IMR-90 (cell line): ENCODE measurements around the gene NOS1AP. TPM values are rescaled to one million over a fixed set of nuclear protein-coding genes. Genes with fewer than 3 reads are reported as not detected.

Experiments used
- ATAC-seq: fragments of 200-7000 bp; cut with Tn5 transposase; 2 replicates; pipeline ENCODE4 v1.9.1; 2020; ENCODE audit warnings: low read depth, mild to moderate bottlenecking, moderate library complexity
- BruUV-seq: library from RNA; stranded (reverse); fragments of 400-500 nt; replicated peaks from 2 replicates; lab custom pipeline; 2021; lab: Mats Ljungman, UMichigan
- CTCF ChIA-PET: fragments of 300-600 bp; formaldehyde crosslinking; extraction: SDS; loops from one replicate; lab custom pipeline; 2021; ENCODE audit warnings: antibody characterized with exemption; lab: Yijun Ruan, JAX
- POLR2A ChIA-PET: fragments of 300-600 bp; sonication (Branson Sonifier 250); formaldehyde crosslinking; loops from one replicate; lab custom pipeline; 2022; ENCODE audit warnings: antibody characterized with exemption; ENCODE audit not compliant: unreplicated experiment; lab: Charles Lee
- DNase-seq: peaks from one replicate; pipeline ENCODE4 v3.0.0; 2013
- H2AFZ ChIP-seq: replicated peaks from 2 replicates; pipeline ENCODE3; 2013; ENCODE audit warnings: low read length, mild to moderate bottlenecking; ENCODE audit not compliant: poor library complexity
- H2AK5ac ChIP-seq: 2 replicates; pipeline ENCODE4 v1.6.1; 2013; ENCODE audit warnings: low read depth, low read length, inconsistent platforms
- H2AK9ac ChIP-seq: replicated peaks from 2 replicates; pipeline ENCODE3; 2013; ENCODE audit warnings: mild to moderate bottlenecking, low read depth, low read length, moderate library complexity; ENCODE audit not compliant: poor library complexity
- H2BK120ac ChIP-seq: 2 replicates; pipeline ENCODE4 v1.6.1; 2013; ENCODE audit warnings: low read depth, low read length, inconsistent platforms
- H2BK15ac ChIP-seq: 3 replicates; pipeline ENCODE4 v1.6.1; 2013; ENCODE audit warnings: low read depth, low read length, inconsistent platforms
- H2BK20ac ChIP-seq: 2 replicates; pipeline ENCODE4 v1.6.1; 2013; ENCODE audit warnings: low read depth, mild to moderate bottlenecking, inconsistent platforms, low read length, moderate library complexity
- H2BK5ac ChIP-seq: 2 replicates; pipeline ENCODE4 v1.6.1; 2013; ENCODE audit warnings: mild to moderate bottlenecking, low read depth, low read length, inconsistent platforms; ENCODE audit not compliant: poor library complexity, severe bottlenecking
- H3K14ac ChIP-seq: replicated peaks from 2 replicates; pipeline ENCODE4 v1.6.1; 2013; ENCODE audit warnings: low read depth, low read length, inconsistent platforms
- H3K18ac ChIP-seq: 2 replicates; pipeline ENCODE4 v1.6.1; 2013; ENCODE audit warnings: low read depth, low read length, control low read depth
- H3K23ac ChIP-seq: 2 replicates; pipeline ENCODE4 v1.6.1; 2013; ENCODE audit warnings: low read depth, low read length, inconsistent platforms
- H3K27ac ChIP-seq: 2 replicates; pipeline ENCODE4 v1.5.1; 2013; ENCODE audit warnings: mild to moderate bottlenecking, control low read depth, low read length; ENCODE audit not compliant: insufficient read depth
- H3K27me3 ChIP-seq: 2 replicates; pipeline ENCODE4 v1.6.1; 2013; ENCODE audit warnings: low read length; ENCODE audit not compliant: control insufficient read depth, insufficient read depth
- H3K36me3 ChIP-seq: 2 replicates; pipeline ENCODE4 v1.6.1; 2013; ENCODE audit warnings: low read length, mixed read lengths; ENCODE audit not compliant: control insufficient read depth, insufficient read depth
- H3K4ac ChIP-seq: 2 replicates; pipeline ENCODE4 v1.6.1; 2013; ENCODE audit warnings: low read depth, low read length, inconsistent platforms
- H3K4me1 ChIP-seq: 2 replicates; pipeline ENCODE4 v1.6.1; 2013; ENCODE audit warnings: low read length, mixed read lengths; ENCODE audit not compliant: control insufficient read depth, insufficient read depth
- H3K4me2 ChIP-seq: 2 replicates; pipeline ENCODE4 v1.6.1; 2013; ENCODE audit warnings: low read depth, mild to moderate bottlenecking, control low read depth, low read length, moderate library complexity
- H3K4me3 ChIP-seq: 2 replicates; pipeline ENCODE4 v1.5.1; 2013; ENCODE audit warnings: low read depth, mild to moderate bottlenecking, control low read depth, low read length, moderate library complexity; ENCODE audit not compliant: insufficient read depth
- H3K56ac ChIP-seq: 2 replicates; pipeline ENCODE4 v1.6.1; 2013; ENCODE audit warnings: low read length, inconsistent platforms; ENCODE audit not compliant: insufficient read depth; ENCODE audit errors: extremely low read depth
- H3K79me1 ChIP-seq, 2 experiments: 2 replicates each; pipeline ENCODE4 v1.6.1; 2013; ENCODE audit warnings: low read length in 2 of 2, inconsistent platforms in 1 of 2, low read depth in 1 of 2
- H3K9ac ChIP-seq: 2 replicates; pipeline ENCODE4 v1.6.1; 2013; ENCODE audit warnings: low read depth, low read length, control low read depth
- H3K9me1 ChIP-seq: 2 replicates; pipeline ENCODE4 v1.6.1; 2013; ENCODE audit warnings: low read length, inconsistent platforms; ENCODE audit not compliant: insufficient read depth
- H3K9me3 ChIP-seq: 2 replicates; pipeline ENCODE4 v1.6.1; 2013; ENCODE audit warnings: low read length; ENCODE audit not compliant: control insufficient read depth, insufficient read depth
- H4K20me1 ChIP-seq: 2 replicates; pipeline ENCODE4 v1.6.1; 2013; ENCODE audit warnings: low read length, inconsistent platforms; ENCODE audit not compliant: insufficient read depth
- H4K5ac ChIP-seq: 2 replicates; pipeline ENCODE4 v1.6.1; 2013; ENCODE audit warnings: mild to moderate bottlenecking, low read depth, low read length, control low read depth
- H4K8ac ChIP-seq, 2 experiments: 2 replicates each; pipeline ENCODE4 v1.6.1; 2013; ENCODE audit warnings: low read depth in 2 of 2, low read length in 2 of 2, control low read depth in 1 of 2, inconsistent platforms in 1 of 2
- H4K91ac ChIP-seq: 2 replicates; pipeline ENCODE4 v1.6.1; 2013; ENCODE audit warnings: low read depth, low read length, inconsistent platforms; ENCODE audit not compliant: insufficient read depth
- BHLHE40 ChIP-seq: fragments of 150-350 bp; IDR thresholded peaks from 2 replicates; pipeline ENCODE4 v1.6.1; 2016; ENCODE audit warnings: mild to moderate bottlenecking, low read depth, low read length
- CEBPB ChIP-seq: IDR thresholded peaks from 2 replicates; pipeline ENCODE4 v1.6.1; 2012; ENCODE audit warnings: low read depth, low read length, improper control_type of control experiment
- MAFK ChIP-seq: IDR thresholded peaks from 2 replicates; pipeline ENCODE4 v1.6.1; 2012; ENCODE audit warnings: low read depth, low read length, improper control_type of control experiment
- MAZ ChIP-seq: IDR thresholded peaks from 2 replicates; pipeline ENCODE4 v1.6.1; 2012; ENCODE audit warnings: low read depth, mild to moderate bottlenecking, low read length, improper control_type of control experiment, moderate library complexity, borderline replicate concordance
- MXI1 ChIP-seq: IDR thresholded peaks from 2 replicates; pipeline ENCODE4 v1.6.1; 2012; ENCODE audit warnings: low read depth, mild to moderate bottlenecking, low read length, moderate library complexity, borderline replicate concordance
- POLR2A ChIP-seq: IDR thresholded peaks from 2 replicates; pipeline ENCODE4 v1.6.1; 2012; ENCODE audit warnings: mild to moderate bottlenecking, low read depth, low read length
- RAD21 ChIP-seq: IDR thresholded peaks from 2 replicates; pipeline ENCODE4 v1.6.1; 2012; ENCODE audit warnings: low read length, improper control_type of control experiment
- WGBS, 2 experiments: methylation state at CpG; one replicate each; pipeline versions ENCODE4 v1.1.5 to v1.1.7; 2013; ENCODE audit warnings: missing lambda C conversion rate in 2 of 2; ENCODE audit not compliant: insufficient read length in 1 of 2; ENCODE audit errors: extremely low coverage in 2 of 2; 5-methylcytosine and 5-hydroxymethylcytosine counted together
- dilution Hi-C: fragments of 300-500 bp; cut with HindIII; formaldehyde crosslinking; loops from one replicate; pipeline ENCODE4 v1.14.3; 2018; ENCODE audit warnings: low sequenced_read_pairs; ENCODE audit not compliant: unreplicated experiment
- in situ Hi-C: fragments of 300-500 bp; cut with MboI; formaldehyde crosslinking; loops from 3 replicates; pipeline ENCODE4 v1.14.3; 2019; ENCODE audit warnings: low sequenced_read_pairs, inconsistent platforms, mixed read lengths
- intact Hi-C: fragments of 100-400 bp; cut with micrococcal nuclease; formaldehyde crosslinking; loops from 2 replicates; pipeline ENCODE4 v1.10.0; 2022
- polyA plus RNA-seq, 3 experiments: library from polyadenylated mRNA; depleted of rRNA; stranded (reverse); fragments of >200 nt; gene quantifications; 2 replicates each; pipeline ENCODE4 v1.2.3, GENCODE V29; 2012; ENCODE audit warnings: low replicate concordance in 1 of 3
- total RNA-seq: library from RNA; depleted of rRNA; stranded (reverse); fragments of >200 nt; gene quantifications from 2 replicates; pipeline ENCODE4 v1.2.3, GENCODE V29; 2012
- TF ChIP-seq, protein P1 (sequence below): fragments of 150-350 bp; IDR thresholded peaks from 2 replicates; pipeline ENCODE4 v1.6.1; 2017; ENCODE audit warnings: mild to moderate bottlenecking, antibody characterized with exemption, low read length, low read depth

Gene NOS1AP
- total and polyA plus RNA-seq, 2 of the 4 experiments (the other 2 are of a cell fraction): 0.18 to 0.19 TPM

DNA sequence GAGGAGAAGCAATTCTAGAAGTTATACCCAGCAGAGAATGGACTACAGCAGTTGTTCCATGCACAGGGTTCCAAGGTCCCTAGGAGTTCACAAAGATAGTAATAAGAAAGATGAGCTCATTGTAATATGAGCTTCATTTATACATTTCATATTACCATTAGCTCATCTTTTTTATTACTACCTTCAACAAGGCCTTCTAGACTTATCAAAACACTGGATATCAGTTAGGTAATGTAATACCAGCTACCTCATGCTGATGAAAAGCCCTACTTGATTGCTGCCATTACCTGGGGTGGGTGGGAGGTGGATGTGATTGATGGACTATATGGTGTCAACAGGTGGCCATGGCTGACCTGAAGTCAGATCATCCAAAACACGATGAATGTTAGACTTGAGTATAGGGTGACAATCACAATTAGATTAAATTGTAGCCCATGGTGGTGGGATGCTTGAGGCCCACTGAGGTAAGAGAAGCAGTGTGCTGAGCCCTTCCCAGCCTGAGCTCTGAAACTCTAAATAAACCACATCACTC is 273.0 kb downstream of the NOS1AP start:
- Histone ChIP-seq H2BK20ac (no peak overlapping the region), H4K5ac (no peak overlapping the region), H3K56ac (no peak overlapping the region), H3K27me3 (peaks cover 16% of the 10 kb centered on the region), H3K23ac (no peak overlapping the region), H2BK120ac (no peak overlapping the region), H2BK5ac (no peak overlapping the region), H3K36me3 (no peaks in the 10 kb centered on the region), H4K91ac (no peak overlapping the region), H3K18ac (no peak overlapping the region), H3K9me3 (no peaks in the 10 kb centered on the region), H2AFZ (no peak overlapping the region), H4K8ac (no peak overlapping the region), H3K27ac (no peak overlapping the region), H3K4ac (no peak overlapping the region), H3K4me2 (no peak overlapping the region), H3K14ac (no peak overlapping the region), H3K4me3 (no peak overlapping the region), H2AK9ac (no peak overlapping the region), H3K79me1 (no peaks in the 10 kb centered on the region), H4K20me1 (no peaks in the 10 kb centered on the region), H3K4me1 (no peaks in the 10 kb centered on the region), H3K9me1 (no peaks in the 10 kb centered on the region), H2AK5ac (no peak overlapping the region), H2BK15ac (no peak overlapping the region), H3K9ac (no peak overlapping the region)
- ChIA-PET CTCF (no interaction called here), POLR2A (no interaction called here)
- DNase-seq (no peak), ATAC-seq (no peak)
- intact Hi-C loops (no loop called here), in situ Hi-C loops (no loop called here), dilution Hi-C loops (no loop called here)
- no peak for TF ChIP-seq POLR2A
- no peak for TF ChIP-seq BHLHE40
- TF ChIP-seq, protein P1, sequence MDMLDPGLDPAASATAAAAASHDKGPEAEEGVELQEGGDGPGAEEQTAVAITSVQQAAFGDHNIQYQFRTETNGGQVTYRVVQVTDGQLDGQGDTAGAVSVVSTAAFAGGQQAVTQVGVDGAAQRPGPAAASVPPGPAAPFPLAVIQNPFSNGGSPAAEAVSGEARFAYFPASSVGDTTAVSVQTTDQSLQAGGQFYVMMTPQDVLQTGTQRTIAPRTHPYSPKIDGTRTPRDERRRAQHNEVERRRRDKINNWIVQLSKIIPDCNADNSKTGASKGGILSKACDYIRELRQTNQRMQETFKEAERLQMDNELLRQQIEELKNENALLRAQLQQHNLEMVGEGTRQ: no peak
- no peak for TF ChIP-seq CEBPB
- no peak for TF ChIP-seq MAFK
- no peak for TF ChIP-seq MXI1
- no peak for TF ChIP-seq RAD21
- no peak for TF ChIP-seq MAZ
- no CpG with 5 or more reads among the region's 1 CpG for WGBS, 2 experiments
- BruUV-seq: no TSS peak
